OCI-LY3 (cell line): ENCODE data around the gene WDSUB1.

Experiments used
- CTCF ChIP-seq: fragments of 200-600, 300-600 bp; sonication (generic); IDR thresholded peaks from 2 replicates; pipeline ENCODE4 v1.5.1; 2014; ENCODE audit warnings: antibody characterized with exemption, low read length, low read depth
- EZH2phosphoT487 ChIP-seq: fragments of 200-600 bp; shearing (Covaris generic); IDR thresholded peaks from 2 replicates; pipeline ENCODE4 v1.6.1; 2018; ENCODE audit warnings: antibody characterized with exemption, mixed run types, low read depth

GRCh38 chr2:159186462-159186861 lies 100.0 kb downstream of the WDSUB1 start:
- TF ChIP-seq CTCF (no peak), EZH2phosphoT487 (no peak)
